Heart left ventricle (tissue), 13 donors: ENCODE results near the gene CXCL5.

Experiments used
- CTCF ChIP-seq, 12 donors: fragments of 200-600 bp; sonication (generic) in 4 of 12; IDR thresholded peaks; one replicate each; pipeline versions ENCODE4 v1.5.0 to v1.8.0; 2018 to 2022; ENCODE audit warnings: antibody characterized with exemption in 12 of 12, mild to moderate bottlenecking in 5 of 12
- POLR2A ChIP-seq, 2 donors: fragments of 450-650 bp; IDR thresholded peaks; one replicate each; pipeline ENCODE4 v1.6.1; 2017; ENCODE audit warnings: antibody characterized with exemption in 2 of 2, mild to moderate bottlenecking in 2 of 2, moderate library complexity in 2 of 2
- donor health status: ischemic (EF 13 %, LVEDD 7.1; RV severe dilation, severe dysfunction).
- donor health status: DM: no; HTN: yes; CAD: no.
- donor health status: DM: no; HTN: no; CAD: no.
- donor health status: ischemic (EF 25% LVEDD 6.9; RV normal size, moderate dysfunction).
- donor health status: ischemic (EF 25% LVEDD 5.7; RV mildly dilated, moderate dysfunction).
- donor health status: ischemic (EF 35%, LVEDD 5.7; RV mildly dilated, moderate dysfunction).
- donor health status: nonischemic (EF 11% LVEDD 7.7; RV severe dilation, severe dysfunction).
- donor health status: DM: yes; HTN: yes; CAD: no.
- donor health status: PGD.
- donor health status: ischemic (EF 29% LVEDD 5.4; RV normal size, mild dysfunction).
- donor health status: nonischemic (EF 23%, LVEDD 6.1; RV moderate dilation, normal function).

- TF ChIP-seq CTCF (IDR thresholded peaks at IDR 0.05): no peak
- TF ChIP-seq POLR2A (IDR thresholded peaks at IDR 0.05): no peak
Observed at GRCh38 chr4:74009307-74009706, 10.8 kb upstream of the CXCL5 start.
